Renal cortical epithelial cell (primary cell): ENCODE data around the gene ACTG2. TPM values are rescaled to one million over a fixed set of nuclear protein-coding genes. Genes with fewer than 3 reads are reported as not detected.
A peak's percentile ranks its signal among the peaks of the same experiment; 100 is the strongest.
"Not testable (repeated sequence)": the region's sequence is repeated elsewhere in the genome, so short reads cannot be mapped to it uniquely, and the experiment has no call there.

Source experiments
- DNase-seq: peaks from one replicate; pipeline ENCODE4 v3.0.0-alpha.2; 2011; ENCODE audit warnings: low read depth
- total RNA-seq: library from RNA; depleted of rRNA; stranded (reverse); fragments of >200 nt; gene quantifications from 2 replicates; pipeline ENCODE4 v1.2.3, GENCODE V29; 2014

ACTG2 gene
- total RNA-seq, 1 donor from 2014 or later: 0.15 TPM

- no peak for DNase-seq
These were observed 1.1 kb downstream of the ACTG2 start for GRCh38 chr2:73893764-73894474.

DNA sequence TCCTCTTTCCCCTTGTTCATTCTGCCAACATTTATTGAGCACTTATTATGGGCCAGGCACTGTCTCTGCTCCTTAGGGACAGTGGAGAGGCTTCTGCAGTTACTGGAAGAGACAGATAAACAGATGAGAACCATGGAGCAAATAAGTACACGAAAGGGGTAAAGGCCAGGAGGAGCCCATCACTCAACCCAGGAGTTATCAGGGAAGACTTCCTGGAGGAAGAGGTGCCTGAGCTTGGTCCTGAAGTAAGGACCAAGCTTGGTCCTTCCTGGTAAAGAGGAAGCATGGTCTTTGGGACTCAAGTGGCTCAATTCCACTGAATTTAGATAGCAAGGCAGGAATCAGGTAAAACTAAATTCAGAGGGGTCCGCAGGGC, 1.7 kb downstream of the ACTG2 start:
- no peak for DNase-seq

GRCh38 chr2:73894877-73895276, 2.1 kb downstream of the ACTG2 start:
- no peak for DNase-seq

DNA sequence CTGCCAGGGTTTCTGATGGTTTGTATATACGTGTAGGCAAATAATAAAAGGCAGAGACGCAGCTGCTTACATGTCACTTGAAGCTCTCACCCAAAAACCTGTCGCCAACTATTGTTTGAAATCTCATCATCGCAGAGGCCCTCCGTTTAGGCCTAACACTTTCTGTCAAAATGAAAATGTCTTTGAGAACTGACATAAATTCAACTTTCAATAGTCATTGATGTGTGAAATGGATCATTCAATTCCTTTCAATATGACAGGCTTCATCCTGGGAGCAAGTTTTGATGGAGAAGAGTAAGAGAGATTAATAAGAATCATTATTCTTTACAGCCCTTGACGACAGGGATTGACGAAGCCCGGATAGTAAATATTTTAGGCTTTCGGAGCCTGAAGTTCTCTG, 2.7 kb downstream of the ACTG2 start:
- DNase-seq: no peak

DNA sequence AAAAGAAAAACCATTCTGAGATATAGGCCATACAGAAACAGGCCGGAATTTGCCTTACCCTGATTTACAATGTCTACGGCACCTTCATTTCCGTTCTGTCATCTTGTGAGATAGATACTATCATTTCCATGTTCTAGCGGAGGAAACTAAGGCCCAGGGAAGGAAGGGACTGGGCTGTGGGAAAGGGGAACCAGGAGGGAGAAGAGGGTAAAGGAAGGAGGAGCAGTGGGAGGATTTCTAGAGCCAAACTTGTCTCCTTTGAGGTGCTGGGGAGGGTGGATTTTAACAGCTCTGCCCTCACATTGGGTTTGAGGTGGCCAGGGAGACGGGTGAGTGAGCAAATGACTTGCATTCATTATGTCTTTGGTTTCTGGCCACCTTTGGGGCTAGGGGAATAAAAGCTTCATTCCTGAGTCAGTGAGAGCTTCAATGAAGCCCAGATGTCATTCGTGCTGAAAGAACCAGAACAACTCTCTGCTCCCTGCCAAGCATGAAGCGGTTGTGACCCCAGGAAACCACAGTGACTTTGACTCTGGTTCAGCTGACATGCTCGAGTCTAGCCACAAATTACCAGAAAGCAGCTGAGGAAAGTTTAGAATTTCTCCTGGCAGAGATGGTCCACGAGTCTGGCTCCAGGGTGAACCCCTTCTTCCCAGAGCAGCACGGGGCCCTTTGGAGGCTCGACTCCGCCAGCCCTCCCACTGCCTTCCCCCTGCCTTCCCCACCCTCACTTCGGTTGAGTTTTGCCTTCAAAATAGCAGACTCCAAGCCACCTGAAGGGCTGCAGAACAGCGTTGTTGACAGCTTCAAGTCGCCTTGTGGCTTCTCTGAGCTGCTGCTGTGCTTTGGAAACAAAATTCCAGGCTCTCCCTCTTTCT, 3.8 kb downstream of the ACTG2 start:
- DNase-seq: peak; percentile 92

GRCh38 chr2:73897240-73897583, 4.4 kb downstream of the ACTG2 start:
- DNase-seq: no peak

GRCh38 chr2:73897934-73898333, 5.1 kb downstream of the ACTG2 start:
- no peak for DNase-seq

- no peak for DNase-seq
These were observed 7.1 kb downstream of the ACTG2 start for GRCh38 chr2:73899801-73900336.

GRCh38 chr2:73901143-73901542, 8.3 kb downstream of the ACTG2 start:
- no peak for DNase-seq

DNA sequence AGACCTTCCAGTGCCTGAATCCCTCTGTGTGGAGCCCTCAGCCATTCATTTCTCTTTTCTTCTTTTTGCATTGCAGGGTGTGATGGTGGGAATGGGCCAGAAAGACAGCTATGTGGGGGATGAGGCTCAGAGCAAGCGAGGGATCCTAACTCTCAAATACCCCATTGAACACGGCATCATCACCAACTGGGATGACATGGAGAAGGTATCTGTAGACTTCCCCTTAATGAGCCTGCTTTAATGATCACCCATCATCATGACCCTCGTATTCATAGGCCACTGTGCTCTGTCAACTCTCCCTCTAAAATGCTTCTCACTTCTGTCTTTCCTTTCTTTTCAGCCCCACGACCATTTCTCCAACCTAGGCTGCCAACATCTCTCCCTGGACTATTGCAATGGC, 9.5 kb downstream of the ACTG2 start:
- DNase-seq: no peak

- no peak for DNase-seq
These were observed 10.5 kb downstream of the ACTG2 start for GRCh38 chr2:73903313-73903712.

DNA sequence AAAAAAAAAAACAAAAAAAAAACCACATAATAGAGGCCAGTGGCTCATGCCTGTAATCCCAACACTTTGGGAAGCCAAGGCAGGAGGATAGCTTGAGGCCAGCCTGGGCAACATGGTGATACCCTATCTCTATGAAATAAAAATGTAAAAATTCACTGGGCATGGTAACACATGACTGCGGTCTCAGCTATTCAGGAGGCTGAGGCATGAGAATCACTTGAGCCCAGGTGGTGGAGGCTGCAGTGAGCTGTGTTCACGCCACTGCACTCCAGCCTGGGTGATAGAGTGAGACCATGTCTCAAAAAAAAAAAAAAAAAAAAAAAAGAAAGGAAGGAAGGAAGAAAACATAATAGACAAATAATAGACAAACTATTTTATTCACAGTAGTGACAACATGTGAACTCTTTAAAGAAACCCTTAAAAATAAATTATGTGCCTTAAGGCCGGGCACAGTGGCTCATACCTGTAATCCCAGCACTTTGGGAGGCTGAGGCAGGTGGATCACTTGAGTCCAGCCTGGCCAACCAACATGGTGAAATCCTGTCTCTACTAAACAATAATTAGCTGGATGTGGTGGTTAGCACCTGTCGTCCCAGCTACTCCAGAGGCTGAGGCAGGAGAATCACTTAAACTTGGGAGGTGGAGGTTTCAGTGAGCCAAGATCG, 11.3 kb downstream of the ACTG2 start:
- not testable (repeated sequence) for DNase-seq

- no peak for DNase-seq
These were observed 12.1 kb downstream of the ACTG2 start for GRCh38 chr2:73904952-73905351.

DNA sequence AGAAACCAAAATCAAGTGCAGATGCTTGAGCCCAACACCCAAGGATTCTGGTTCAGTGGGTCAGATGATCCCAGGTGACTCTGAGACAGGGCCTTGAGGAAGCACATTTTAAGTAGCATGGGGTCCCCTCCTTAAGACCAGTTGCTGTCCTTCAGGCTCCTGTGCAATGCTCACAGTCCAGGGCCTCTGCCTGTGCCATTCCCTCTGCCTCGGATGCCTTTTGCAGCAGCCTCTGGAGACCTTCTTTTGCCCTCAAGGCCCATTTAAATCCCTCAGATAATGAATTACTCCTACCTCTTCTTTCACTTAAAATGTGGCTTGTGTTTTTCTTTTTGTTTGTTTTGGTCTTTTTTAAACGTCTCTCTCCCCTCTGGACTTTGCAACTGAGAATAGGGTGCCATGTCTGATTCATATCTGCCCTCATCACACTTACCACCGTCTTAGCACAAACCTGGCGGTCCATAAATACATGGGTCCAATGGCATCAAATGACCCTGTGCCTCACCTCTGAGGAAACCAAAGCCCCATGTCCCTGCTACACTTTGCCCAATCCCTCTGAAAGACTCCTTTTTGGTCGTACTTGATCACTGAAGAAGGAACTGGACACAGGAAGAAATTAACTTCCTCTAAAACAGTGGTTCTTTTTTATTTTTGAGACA, 14.2 kb downstream of the ACTG2 start:
- DNase-seq: no peak

DNA sequence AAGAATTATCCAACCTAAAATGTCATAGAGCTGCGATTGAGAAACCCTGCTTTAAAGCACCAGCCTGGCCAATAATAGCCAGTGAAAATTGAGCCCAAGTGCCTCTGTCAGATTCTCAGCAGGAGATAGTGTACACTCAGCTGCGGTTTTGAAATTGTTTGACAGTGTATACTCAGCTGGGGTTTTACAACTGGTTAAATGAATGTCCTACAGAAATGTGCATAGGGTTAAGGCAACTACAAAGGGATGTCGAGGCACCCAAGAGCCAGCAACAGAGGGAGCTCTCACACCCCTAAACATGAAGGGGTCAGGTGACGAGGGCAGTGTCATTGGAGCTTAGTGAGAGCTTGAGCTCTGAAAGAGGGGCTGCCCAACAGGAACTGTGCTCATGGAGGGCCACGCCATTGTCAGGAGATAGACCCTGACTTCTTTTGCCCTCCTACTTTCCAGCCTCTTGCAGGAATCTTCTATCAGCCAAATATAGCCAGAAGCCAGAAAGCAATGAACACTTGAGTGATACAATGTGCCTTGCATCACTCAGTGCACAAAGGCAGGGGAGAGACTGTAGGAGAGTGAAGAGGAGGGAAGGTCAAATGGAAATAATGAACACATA, 15.1 kb downstream of the ACTG2 start:
- DNase-seq: peak; percentile 36

DNA sequence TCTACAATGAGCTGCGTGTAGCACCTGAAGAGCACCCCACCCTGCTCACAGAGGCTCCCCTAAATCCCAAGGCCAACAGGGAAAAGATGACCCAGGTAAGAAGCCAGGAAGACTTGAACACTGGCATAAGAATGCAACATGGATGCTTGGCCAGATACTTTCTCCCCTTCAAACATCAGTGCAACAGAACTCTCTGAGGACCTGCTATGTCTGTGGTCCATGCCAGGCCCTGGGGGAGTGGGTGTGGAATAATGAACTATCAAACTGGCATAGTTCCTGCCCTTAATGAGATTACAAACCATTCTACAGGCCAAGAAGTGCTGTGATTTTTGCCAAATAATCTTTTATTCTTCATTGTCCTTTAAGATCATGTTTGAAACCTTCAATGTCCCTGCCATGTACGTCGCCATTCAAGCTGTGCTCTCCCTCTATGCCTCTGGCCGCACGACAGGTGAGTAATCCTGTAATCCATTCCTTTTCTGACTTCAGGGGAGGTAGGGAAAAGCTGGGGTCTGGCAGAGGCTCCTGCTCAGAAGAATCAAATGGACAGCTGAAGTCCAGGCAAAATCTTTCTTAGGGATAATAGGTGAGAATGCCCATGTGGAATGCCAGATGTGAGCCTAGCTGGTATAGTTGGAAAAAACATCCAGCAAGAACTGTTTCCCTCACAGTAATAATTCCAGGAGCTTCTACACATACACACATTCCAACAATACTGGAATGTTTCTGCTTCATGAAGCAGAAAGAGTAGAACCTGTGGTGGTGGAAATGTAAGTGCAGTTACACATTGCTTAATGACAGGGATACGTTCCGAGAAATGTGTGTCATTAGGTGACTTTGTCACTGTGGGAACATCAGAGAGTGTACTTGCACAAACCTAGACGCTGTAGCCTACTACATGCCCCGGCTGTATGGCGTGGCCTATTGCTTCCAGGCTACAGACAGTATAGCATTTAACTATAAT, 16.2 kb downstream of the ACTG2 start:
- DNase-seq: peak; percentile 98

DNA sequence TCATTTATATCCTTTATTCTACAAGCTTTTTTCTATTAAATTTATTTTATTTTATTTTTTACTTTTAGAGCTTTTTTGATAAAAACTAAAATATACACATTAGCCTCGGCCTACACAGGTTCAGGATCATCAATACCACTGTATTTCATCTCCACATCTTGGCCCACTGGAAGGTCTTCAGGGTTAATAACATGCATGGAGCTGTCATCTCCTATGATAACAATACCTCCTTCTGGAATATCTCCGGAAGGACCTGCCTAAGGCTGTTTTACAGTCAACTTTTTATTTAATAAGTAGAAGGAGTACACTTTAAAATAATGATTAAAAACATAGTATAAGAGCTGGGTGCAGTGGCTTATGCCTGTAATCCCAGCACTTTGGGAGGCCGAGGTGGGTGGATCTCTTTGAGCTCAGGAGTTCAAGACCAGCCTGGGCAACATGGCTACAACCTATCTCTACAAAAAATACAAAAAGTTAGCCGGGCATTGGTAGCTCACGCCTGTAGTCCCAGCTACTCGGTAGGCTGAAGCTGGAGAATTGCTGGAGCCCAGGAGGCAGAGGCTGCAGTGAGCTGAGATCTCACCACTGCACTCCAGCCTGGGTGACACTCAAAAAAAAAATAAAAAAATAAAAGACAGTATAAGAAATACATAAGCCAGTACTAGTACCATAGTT, 18.2 kb downstream of the ACTG2 start:
- DNase-seq: no peak

DNA sequence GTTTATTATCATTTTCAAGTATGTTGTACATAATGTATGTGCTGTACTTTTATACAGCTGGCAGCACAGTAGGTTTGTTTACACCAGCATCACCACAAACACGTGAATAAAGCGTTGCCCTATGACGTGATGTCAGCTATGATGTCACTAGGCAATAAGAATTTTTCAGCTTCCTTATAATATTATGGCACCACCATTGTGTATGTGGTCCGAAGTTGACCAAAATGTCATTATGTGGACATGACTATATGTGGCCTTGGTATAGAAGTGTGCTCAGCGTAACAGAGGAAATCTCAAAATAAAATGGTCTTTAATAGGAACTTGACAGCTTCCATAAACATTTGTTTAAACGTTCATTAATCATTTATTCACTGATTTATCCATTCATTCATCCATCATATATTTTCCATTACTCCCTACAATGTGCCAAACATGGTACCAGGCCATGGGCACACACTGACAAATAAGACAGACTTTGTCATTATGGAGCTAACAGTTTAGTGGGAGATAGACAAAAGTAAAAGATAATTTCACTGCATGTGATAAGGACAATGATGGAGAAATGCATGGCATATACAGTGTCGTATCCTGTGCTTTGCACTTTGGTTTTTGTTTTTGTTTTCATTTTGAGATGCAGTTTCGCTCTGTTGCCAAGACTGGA, 18.9 kb downstream of the ACTG2 start:
- no peak for DNase-seq

DNA sequence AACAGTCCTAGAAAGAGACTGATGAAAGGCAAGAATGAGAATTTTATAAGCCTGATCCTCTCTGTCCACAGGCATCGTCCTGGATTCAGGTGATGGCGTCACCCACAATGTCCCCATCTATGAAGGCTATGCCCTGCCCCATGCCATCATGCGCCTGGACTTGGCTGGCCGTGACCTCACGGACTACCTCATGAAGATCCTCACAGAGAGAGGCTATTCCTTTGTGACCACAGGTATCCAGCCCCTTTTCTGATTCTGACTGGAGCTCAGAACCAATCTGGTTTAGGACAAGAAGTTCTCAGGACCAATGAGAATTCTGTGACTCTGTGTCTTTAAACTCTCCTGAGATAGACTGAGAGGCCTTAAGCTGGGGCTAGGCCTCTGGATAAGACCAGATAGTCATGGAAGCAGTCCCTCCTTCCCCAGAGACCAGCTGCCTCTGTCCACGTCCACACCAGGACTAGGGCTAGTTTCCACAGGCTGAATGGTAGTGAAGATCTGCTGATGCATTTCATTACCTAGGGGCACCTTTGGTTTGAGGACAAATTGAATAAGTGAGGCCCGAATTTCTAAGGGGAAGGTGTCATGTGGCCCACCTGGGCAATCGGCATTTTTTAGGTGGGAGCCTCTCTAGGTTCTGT, 20.7 kb downstream of the ACTG2 start:
- no peak for DNase-seq
